Fibroblast of lung (primary cell): ENCODE results near the gene WFIKKN1. TPM values are rescaled to one million over a fixed set of nuclear protein-coding genes. Genes with fewer than 3 reads are reported as not detected.

Experiments
- DNase-seq, 2 donors: peaks; one replicate each; pipeline versions ENCODE4 v3.0.0 to v3.0.0-alpha.2; 2010; ENCODE audit warnings: low read depth in 2 of 2
- H2AFZ ChIP-seq: 2 replicates; pipeline ENCODE4 v1.5.1; 2012; ENCODE audit warnings: low read length, control low read depth, inconsistent platforms
- H3K27ac ChIP-seq: 2 replicates; pipeline ENCODE4 v1.5.1; 2011; ENCODE audit warnings: low read length, control low read depth; ENCODE audit not compliant: insufficient read depth
- H3K27me3 ChIP-seq: 2 replicates; pipeline ENCODE4 v1.5.1; 2011; ENCODE audit warnings: mild to moderate bottlenecking, low read length; ENCODE audit not compliant: control insufficient read depth, insufficient read depth
- H3K36me3 ChIP-seq: 2 replicates; pipeline ENCODE4 v1.5.1; 2011; ENCODE audit warnings: low read length; ENCODE audit not compliant: control insufficient read depth, insufficient read depth
- H3K4me1 ChIP-seq: 2 replicates; pipeline ENCODE4 v1.5.1; 2011; ENCODE audit warnings: low read length; ENCODE audit not compliant: control insufficient read depth, insufficient read depth; ENCODE audit errors: extremely low read depth
- H3K4me2 ChIP-seq: 2 replicates; pipeline ENCODE4 v1.5.1; 2011; ENCODE audit warnings: low read length, control low read depth; ENCODE audit not compliant: insufficient read depth; ENCODE audit errors: extremely low read depth
- H3K4me3 ChIP-seq, 4 experiments: fragments of 200-600 bp in 1 of 4; sonication (generic) in 1 of 4; replicated peaks in 1 of 4; 2 replicates each; pipeline ENCODE4 v1.5.1; 2011 to 2016; ENCODE audit warnings: low read length in 4 of 4, low read depth in 3 of 4, mild to moderate bottlenecking in 3 of 4, control low read depth in 2 of 4, inconsistent platforms in 1 of 4, mixed read lengths in 1 of 4; ENCODE audit not compliant: insufficient read depth in 1 of 4; ENCODE audit errors: control extremely low read depth in 1 of 4
- H3K79me2 ChIP-seq: 2 replicates; pipeline ENCODE4 v1.5.1; 2012; ENCODE audit warnings: mild to moderate bottlenecking, low read length, inconsistent platforms; ENCODE audit not compliant: control insufficient read depth, insufficient read depth
- H3K9ac ChIP-seq: 2 replicates; pipeline ENCODE4 v1.5.1; 2011; ENCODE audit warnings: mild to moderate bottlenecking, low read length, control low read depth; ENCODE audit not compliant: insufficient read depth
- H3K9me3 ChIP-seq: 2 replicates; pipeline ENCODE4 v1.5.1; 2012; ENCODE audit warnings: low read depth, low read length; ENCODE audit not compliant: control insufficient read depth, insufficient read depth
- H4K20me1 ChIP-seq: 2 replicates; pipeline ENCODE4 v1.5.1; 2011; ENCODE audit warnings: low read length; ENCODE audit not compliant: control insufficient read depth, insufficient read depth; ENCODE audit errors: extremely low read depth
- EZH2 ChIP-seq: IDR thresholded peaks from 2 replicates; pipeline ENCODE4 v1.5.1; 2012; ENCODE audit warnings: low read length, control low read depth, mild to moderate bottlenecking; ENCODE audit errors: missing control alignments
- polyA plus RNA-seq, 2 donors: library from polyadenylated mRNA; depleted of rRNA in 1 of 2; stranded (reverse) in 1 of 2; unstranded in 1 of 2; fragments of >200 nt; gene quantifications; 2 replicates each; pipeline ENCODE4 v1.2.1, GENCODE V29; 2011 to 2012; ENCODE audit warnings: missing spikeins in 1 of 2
- total RNA-seq: library from RNA; depleted of rRNA; stranded (reverse); fragments of >200 nt; gene quantifications from 2 replicates; pipeline ENCODE4 v1.2.1, GENCODE V29; 2014
- TF ChIP-seq, protein P1 (sequence below), 2 donors: IDR thresholded peaks in 1 of 2; conservative IDR thresholded peaks in 1 of 2; 1 replicate in 1 of 2; 2 replicates in 1 of 2; pipeline ENCODE4 v1.5.1; 2011 to 2012; ENCODE audit warnings: low read length in 2 of 2, control low read depth in 1 of 2, inconsistent platforms in 1 of 2, low read depth in 1 of 2, mild to moderate bottlenecking in 1 of 2

The WFIKKN1 gene
- total and polyA plus RNA-seq, 2 donors (not counting 1 experiment from before 2014, with no cell fraction given) = 0.17 TPM; not detected in 1

DNA sequence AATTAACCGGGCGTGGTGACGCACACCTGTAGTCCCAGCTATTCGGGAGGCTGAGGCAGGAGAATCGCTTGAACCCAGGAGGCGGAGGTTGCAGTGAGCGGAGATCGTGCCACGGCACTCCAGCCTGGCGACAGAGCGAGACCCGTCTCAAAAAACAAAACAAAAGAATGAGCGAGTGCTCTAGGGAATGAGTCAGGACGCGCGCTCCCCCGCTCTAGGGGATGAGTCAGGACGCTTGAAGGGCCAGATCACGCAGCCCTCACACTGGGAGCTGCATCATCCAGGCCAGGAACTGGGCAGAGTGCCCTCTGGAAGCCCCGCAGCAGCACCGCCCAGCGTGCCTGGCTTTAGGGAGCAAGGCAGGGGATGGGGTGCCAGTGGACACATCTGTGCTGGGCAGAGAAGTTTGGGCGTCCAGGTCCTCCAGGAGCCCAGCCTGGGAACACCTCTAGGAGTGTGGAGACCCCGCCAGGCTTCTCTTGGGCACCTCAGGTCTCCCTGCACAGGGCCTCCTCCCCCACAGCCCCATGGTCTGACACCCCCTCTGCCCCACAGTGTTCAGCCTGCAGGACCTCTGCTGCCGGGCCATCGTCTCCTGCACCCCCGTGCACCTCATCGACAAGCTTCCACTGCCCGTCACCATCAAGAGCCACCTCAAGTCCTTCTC lies 3.9 kb upstream of the WFIKKN1 start:
- Histone ChIP-seq H3K27ac (peak overlapping the region; percentile 66), H3K27me3 (no peaks in the 10 kb centered on the region), H3K9me3 (no peaks in the 10 kb centered on the region), H3K9ac (no peak overlapping the region), H3K79me2 (no peaks in the 10 kb centered on the region), H2AFZ (no peak overlapping the region), H3K4me2 (no peak overlapping the region), H3K4me1 (peaks cover 2% of the 10 kb centered on the region), H4K20me1 (no peaks in the 10 kb centered on the region), H3K36me3 (peaks cover 6% of the 10 kb centered on the region), H3K4me3 (no peak overlapping the region)
- peak; percentile 96 to 97 for DNase-seq
- TF ChIP-seq, protein P1, sequence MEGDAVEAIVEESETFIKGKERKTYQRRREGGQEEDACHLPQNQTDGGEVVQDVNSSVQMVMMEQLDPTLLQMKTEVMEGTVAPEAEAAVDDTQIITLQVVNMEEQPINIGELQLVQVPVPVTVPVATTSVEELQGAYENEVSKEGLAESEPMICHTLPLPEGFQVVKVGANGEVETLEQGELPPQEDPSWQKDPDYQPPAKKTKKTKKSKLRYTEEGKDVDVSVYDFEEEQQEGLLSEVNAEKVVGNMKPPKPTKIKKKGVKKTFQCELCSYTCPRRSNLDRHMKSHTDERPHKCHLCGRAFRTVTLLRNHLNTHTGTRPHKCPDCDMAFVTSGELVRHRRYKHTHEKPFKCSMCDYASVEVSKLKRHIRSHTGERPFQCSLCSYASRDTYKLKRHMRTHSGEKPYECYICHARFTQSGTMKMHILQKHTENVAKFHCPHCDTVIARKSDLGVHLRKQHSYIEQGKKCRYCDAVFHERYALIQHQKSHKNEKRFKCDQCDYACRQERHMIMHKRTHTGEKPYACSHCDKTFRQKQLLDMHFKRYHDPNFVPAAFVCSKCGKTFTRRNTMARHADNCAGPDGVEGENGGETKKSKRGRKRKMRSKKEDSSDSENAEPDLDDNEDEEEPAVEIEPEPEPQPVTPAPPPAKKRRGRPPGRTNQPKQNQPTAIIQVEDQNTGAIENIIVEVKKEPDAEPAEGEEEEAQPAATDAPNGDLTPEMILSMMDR (conservative IDR thresholded peaks at IDR 0.05 in 1 of 2, IDR thresholded peaks at IDR 0.05 in 1 of 2; ENCODE audit: low read depth in 1 of 2, low read length in 2 of 2) = no peak
- TF ChIP-seq EZH2 = no peak

DNA sequence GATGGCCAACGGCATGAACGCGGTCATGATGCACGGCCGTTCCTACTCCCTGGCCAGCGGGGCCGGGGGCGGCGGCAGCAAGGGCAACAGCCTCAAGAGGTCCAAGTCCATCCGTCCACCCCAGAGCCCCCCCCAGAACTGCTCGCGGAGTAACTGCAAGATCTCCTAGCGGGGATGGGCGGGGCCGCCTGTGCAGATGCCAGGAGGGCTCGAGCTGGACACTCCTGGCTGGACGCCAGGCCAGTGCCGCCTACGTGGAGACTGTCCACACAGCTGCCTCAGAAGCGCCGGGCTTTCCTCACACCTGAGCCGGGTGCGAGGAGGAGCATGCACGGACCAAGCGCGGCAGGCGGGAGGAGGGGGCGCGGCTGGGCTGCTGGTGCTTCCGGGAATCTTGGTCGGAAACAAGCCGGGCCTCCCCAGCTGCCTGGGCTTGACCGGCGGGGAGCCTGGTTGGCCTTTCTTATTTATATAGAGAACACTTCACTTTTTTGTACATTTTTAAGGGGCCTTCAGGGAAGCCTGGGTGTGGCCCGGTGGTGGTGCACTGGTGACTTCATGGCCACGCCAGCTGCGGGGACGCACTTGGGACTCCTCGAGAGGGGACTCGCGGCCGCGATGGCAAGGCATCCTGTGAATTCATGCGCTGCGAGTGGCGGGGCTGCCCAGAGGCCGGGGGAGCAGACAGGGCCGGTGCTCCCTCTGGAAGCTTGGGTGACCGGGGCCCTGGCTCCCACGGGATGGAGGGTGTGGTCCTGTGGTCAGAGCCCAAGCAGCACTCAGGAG lies 3.1 kb upstream of the WFIKKN1 start:
- H4K20me1 ChIP-seq = no peaks in the 10 kb centered on the region
- peak overlapping the region; percentile 34 for H3K27ac ChIP-seq
- no peak for TF ChIP-seq EZH2
- TF ChIP-seq, protein P1 (conservative IDR thresholded peaks at IDR 0.05 in 1 of 2, IDR thresholded peaks at IDR 0.05 in 1 of 2; ENCODE audit: low read depth in 1 of 2, low read length in 2 of 2) = no peak
- H3K79me2 ChIP-seq = no peaks in the 10 kb centered on the region
- H3K9ac ChIP-seq = no peak overlapping the region
- H3K27me3 ChIP-seq = no peaks in the 10 kb centered on the region
- peaks cover 2% of the 10 kb centered on the region for H3K4me1 ChIP-seq
- H2AFZ ChIP-seq = no peak overlapping the region
- H3K4me2 ChIP-seq = no peak overlapping the region
- H3K36me3 ChIP-seq = peaks cover 9% of the 10 kb centered on the region
- no peaks in the 10 kb centered on the region for H3K9me3 ChIP-seq
- no peak overlapping the region for H3K4me3 ChIP-seq
- DNase-seq = peak in 1 of 2 donors; percentile 54

DNA sequence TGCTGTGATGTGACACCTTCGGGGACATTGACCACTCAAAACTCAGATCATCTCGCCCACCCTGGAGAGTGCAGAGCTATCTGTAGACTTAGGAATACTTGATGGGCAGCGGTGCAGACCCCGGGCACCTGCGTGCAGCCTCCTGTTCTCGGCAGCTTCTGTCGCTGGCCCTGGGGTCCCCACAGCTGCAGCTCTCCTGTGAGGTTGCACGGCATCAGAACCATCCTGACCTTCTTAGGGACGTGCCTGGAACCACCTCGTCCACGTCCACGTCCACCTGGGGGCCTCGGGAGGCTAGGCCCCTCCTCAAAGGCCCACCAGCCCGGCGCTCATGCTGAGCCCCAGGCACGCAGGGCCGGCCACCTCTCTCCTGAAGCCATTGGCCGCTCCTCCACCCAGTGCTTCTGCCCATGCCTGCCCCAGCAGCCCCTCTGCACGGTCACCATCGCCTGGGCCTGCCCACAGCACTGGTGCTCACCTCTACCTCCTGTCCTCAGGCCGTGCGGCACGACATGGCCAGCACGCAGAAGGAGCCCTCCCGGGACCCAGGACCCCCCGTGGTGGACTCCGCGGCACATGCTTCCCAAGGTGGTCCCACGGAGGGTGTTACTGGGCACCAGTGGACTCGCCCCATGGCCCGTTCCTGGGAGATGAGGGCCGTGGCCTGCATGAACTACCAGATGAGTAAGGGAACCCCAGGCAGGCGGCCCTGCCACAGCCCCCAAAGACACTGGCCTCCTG lies 2.3 kb upstream of the WFIKKN1 start:
- Histone ChIP-seq H3K79me2 (no peaks in the 10 kb centered on the region), H3K27me3 (no peaks in the 10 kb centered on the region), H3K9me3 (no peaks in the 10 kb centered on the region), H3K36me3 (peaks cover 12% of the 10 kb centered on the region), H4K20me1 (no peaks in the 10 kb centered on the region), H3K27ac (no peak overlapping the region), H3K9ac (no peak overlapping the region), H3K4me1 (peaks cover 2% of the 10 kb centered on the region), H3K4me2 (no peak overlapping the region), H2AFZ (no peak overlapping the region), H3K4me3 (no peak overlapping the region)
- TF ChIP-seq, protein P1 (conservative IDR thresholded peaks at IDR 0.05 in 1 of 2, IDR thresholded peaks at IDR 0.05 in 1 of 2; ENCODE audit: low read depth in 1 of 2, low read length in 2 of 2) = no peak
- no peak for TF ChIP-seq EZH2
- no peak for DNase-seq
